ENCODE data around the gene SKAP1.

GRCh38 chr17:48333034-48333530, 96.9 kb downstream of the SKAP1 start:
- TF ChIP-seq, protein P1, sequence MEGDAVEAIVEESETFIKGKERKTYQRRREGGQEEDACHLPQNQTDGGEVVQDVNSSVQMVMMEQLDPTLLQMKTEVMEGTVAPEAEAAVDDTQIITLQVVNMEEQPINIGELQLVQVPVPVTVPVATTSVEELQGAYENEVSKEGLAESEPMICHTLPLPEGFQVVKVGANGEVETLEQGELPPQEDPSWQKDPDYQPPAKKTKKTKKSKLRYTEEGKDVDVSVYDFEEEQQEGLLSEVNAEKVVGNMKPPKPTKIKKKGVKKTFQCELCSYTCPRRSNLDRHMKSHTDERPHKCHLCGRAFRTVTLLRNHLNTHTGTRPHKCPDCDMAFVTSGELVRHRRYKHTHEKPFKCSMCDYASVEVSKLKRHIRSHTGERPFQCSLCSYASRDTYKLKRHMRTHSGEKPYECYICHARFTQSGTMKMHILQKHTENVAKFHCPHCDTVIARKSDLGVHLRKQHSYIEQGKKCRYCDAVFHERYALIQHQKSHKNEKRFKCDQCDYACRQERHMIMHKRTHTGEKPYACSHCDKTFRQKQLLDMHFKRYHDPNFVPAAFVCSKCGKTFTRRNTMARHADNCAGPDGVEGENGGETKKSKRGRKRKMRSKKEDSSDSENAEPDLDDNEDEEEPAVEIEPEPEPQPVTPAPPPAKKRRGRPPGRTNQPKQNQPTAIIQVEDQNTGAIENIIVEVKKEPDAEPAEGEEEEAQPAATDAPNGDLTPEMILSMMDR (IDR thresholded peaks at IDR 0.05 in 4 of 5, conservative IDR thresholded peaks at IDR 0.05 in 1 of 5) = no peak
- no peak for TF ChIP-seq POLR2A (IDR thresholded peaks at IDR 0.05)

All from gastrocnemius medialis (tissue), 4 donors.